NCI-H2081 (cell line): ENCODE results near the gene RFPL1.
"Not testable (repeated sequence)": the region's sequence is repeated elsewhere in the genome, so short reads cannot be mapped to it uniquely, and the experiment has no call there.

Experiments
- DNase-seq, 2 experiments: peaks; one replicate each; lab custom pipeline; 2025; lab: John Stamatoyannopoulos, UW

Gene RFPL1

GRCh38 chr22:29478326-29479276, 40.2 kb downstream of the RFPL1 start:
- DNase-seq, result no peak

GRCh38 chr22:29479417-29480261, 41.3 kb downstream of the RFPL1 start, which contains the start of gene NEFH:
Gene NEFH, plus strand, starts transcription at chr22:29480218. Its CDS starts 45 bp downstream, at chr22:29480263.
- DNase-seq, result no peak

DNA sequence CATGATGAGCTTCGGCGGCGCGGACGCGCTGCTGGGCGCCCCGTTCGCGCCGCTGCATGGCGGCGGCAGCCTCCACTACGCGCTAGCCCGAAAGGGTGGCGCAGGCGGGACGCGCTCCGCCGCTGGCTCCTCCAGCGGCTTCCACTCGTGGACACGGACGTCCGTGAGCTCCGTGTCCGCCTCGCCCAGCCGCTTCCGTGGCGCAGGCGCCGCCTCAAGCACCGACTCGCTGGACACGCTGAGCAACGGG, 41.8 kb downstream of the RFPL1 start:
- DNase-seq, result no peak

DNA sequence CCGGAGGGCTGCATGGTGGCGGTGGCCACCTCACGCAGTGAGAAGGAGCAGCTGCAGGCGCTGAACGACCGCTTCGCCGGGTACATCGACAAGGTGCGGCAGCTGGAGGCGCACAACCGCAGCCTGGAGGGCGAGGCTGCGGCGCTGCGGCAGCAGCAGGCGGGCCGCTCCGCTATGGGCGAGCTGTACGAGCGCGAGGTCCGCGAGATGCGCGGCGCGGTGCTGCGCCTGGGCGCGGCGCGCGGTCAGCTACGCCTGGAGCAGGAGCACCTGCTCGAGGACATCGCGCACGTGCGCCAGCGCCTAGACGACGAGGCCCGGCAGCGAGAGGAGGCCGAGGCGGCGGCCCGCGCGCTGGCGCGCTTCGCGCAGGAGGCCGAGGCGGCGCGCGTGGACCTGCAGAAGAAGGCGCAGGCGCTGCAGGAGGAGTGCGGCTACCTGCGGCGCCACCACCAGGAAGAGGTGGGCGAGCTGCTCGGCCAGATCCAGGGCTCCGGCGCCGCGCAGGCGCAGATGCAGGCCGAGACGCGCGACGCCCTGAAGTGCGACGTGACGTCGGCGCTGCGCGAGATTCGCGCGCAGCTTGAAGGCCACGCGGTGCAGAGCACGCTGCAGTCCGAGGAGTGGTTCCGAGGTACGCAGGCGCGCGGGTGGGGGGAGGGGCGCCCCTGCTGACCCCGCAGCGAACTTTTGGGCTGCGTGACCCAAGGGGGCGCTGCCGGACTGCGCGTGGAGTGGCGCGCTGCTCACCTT, 42.3 kb downstream of the RFPL1 start:
- DNase-seq, result no peak

DNA sequence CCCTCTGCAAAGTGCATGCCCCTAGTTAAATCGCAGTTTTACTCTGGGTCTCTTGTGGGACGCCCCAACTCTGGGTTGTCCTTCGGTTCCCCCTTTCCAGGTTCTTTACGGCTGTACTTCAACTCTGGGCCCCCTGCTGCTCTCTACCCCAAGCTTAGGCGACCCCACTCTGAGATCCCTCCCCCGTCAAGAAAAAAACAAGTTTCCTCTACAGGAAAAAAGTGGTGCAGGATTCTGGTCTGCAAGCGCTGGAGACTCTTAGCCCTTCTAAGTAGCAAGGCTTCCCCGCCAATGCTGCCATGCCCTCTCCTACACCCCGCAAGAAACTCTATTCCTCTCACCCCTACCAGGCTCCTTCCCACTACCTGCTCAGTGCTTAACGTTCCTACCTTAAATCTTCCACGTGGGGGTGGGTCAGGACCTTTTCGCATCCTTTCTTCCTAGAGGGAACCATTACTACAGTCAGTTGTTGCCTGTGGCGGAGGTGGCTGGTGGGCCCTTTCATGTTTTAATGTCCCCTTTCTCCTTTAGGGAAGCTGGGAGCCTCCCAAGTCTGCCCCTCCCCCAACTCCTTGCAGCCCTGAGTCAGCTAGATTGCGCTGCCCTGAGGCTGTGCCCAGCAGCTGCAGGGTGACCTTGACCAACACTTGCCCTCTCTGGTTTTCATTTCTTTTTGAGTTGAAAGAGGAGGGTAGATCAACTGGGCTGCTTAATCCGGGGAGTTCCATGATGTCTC, 43.0 kb downstream of the RFPL1 start:
- no peak for DNase-seq

DNA sequence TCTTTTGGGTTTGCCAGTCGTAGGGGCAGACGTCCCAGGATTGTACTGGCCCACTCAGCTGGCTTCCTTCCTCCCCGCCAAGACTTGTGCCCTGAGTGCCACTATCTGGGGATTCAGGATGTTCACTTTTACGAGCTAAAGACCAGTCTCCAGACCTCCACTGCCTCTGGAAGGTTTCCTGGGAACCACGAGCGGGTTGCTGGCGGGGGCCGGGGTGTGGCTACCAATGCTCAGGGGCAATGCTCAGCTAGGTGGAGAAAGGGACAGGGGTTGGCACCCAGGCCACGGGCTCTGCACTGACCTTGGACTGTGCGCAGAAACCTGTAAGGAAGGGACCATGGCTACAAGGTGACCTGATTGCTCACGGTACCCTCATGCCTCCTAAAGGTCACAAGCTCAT, 43.9 kb downstream of the RFPL1 start:
- DNase-seq, result no peak

GRCh38 chr22:29482726-29483125, 44.3 kb downstream of the RFPL1 start:
- DNase-seq, result no peak

- DNase-seq, result no peak
Measured at GRCh38 chr22:29483254-29483653, 44.9 kb downstream of the RFPL1 start.

- DNase-seq, result no peak
Measured at GRCh38 chr22:29484642-29485041, 46.3 kb downstream of the RFPL1 start.

- DNase-seq, result no peak
Measured at GRCh38 chr22:29485448-29485847, 47.1 kb downstream of the RFPL1 start.

GRCh38 chr22:29487426-29487986, 49.1 kb downstream of the RFPL1 start:
- no peak for DNase-seq

GRCh38 chr22:29489127-29489780, 50.9 kb downstream of the RFPL1 start:
- not testable (repeated sequence) for DNase-seq

DNA sequence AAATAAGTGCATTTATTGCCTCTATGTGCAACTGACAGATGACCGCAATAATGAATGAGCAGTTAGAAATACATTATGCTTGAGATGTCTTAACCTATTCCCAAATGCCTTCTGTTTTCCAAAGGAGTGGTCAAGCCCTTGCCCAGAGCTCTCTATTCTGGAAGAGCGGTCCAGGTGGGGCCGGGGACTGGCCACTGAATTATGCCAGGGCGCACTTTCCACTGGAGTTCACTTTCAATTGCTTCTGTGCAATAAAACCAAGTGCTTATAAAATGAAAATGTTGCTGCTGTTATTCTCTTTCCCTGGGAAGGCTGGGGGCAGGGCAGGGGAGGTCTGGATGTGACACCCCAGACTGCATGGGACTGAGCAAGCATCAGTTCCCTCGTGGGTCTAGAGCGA, 52.6 kb downstream of the RFPL1 start:
- no peak for DNase-seq
